GM19455 (cell line): Measurements from ENCODE around the gene MYB.

Source experiments
- ATAC-seq: cut with Tn5 transposase; IDR thresholded peaks from one replicate; pipeline ENCODE4 v1.9.1; 2021; ENCODE audit not compliant: unreplicated experiment

The MYB gene

GRCh38 chr6:135215563-135215962 lies 34.5 kb downstream of the MYB start:
- no peak for ATAC-seq

GRCh38 chr6:135217663-135218062 lies 36.6 kb downstream of the MYB start:
- no peak for ATAC-seq

DNA sequence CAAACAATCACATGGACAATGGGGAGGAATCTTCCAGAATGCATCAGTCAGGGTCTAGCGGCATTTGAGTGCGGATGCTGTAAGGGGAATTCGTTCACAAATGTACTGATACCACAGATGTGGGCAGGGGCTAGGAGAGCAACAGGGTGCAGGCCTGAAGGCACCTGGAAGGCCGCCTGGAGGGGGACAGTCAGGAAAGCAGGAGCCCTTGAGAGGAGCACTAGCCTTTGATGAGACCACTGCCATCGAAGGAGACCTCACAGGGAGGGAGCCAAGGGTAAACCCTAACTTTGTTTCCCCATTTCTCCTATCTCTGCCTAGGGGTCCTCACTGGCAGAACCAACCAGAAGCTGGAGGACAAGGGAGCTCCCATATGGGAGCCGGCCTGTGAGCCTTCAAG lies 38.2 kb downstream of the MYB start:
- ATAC-seq = no peak

DNA sequence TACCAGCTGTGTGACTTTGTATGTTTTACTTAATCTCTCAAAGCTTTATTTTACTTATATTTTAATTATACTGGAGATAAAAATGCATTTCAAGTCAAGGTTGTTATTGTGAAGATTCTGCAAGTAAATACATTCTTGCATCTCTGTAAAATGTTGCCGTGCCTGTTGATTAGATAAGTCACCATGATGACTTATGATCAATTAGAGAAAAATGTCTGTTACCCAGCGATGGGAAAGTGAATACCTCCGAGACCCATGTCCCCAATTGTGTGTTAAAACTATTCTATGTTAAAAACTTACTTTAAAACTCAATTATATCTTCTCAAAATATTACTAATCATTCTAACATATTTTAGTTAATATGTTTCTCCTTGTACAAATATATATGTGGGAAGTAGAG lies 39.9 kb downstream of the MYB start:
- no peak for ATAC-seq

DNA sequence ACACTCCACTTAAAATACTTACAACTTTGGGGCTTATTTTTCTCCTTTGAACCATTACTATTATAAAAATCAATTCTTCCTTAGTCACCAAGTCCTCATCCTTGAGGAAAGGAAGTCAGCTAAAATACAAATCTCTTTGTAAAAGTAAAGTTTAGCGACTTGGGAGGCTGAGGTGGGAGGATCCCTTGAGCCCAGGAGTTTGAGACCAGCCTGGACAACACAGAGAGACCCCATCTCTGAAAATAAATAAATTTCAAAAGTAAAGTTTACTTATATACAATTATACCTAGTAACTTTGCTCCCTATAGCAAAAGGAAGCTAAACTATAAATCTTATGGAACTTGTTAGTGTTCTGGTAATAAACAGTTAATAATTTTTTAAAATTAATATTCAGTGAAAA lies 40.4 kb downstream of the MYB start:
- no peak for ATAC-seq

GRCh38 chr6:135222623-135223022 lies 41.5 kb downstream of the MYB start:
- ATAC-seq = no peak

DNA sequence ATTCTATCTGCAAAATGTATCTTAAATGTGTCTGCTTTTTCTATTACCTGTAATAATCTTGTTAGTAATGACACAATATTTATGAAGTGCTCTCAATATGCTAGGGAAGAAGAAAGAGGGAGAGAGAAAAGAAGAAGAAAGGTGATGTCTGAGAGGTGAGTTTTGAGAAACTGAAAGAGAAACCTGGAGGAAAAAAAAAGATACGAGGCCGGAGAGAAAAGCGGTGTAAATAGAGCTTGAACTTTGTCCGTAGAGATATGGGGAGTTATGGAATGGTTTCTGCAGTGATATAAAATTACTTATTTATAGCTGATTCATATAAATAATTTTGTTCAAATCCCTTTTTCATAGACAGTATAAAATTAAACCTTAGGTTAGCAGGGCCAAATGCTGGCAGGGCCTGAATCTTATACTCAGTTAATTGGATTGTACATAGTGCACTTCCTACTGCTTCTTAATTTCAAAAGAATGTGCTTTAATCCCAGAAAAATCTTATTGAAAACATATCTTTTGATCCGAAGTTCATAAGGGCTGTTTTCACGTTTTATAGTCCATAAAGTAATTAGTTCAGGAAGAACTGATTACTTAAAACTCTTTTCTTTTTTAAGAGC lies 43.0 kb downstream of the MYB start:
- ATAC-seq = no peak

- ATAC-seq = no peak
Measured at GRCh38 chr6:135225911-135226310, 44.8 kb downstream of the MYB start.

- ATAC-seq = peak; percentile 82
Measured at GRCh38 chr6:135226537-135226936, 45.4 kb downstream of the MYB start.

GRCh38 chr6:135227349-135227748 lies 46.2 kb downstream of the MYB start:
- no peak for ATAC-seq

DNA sequence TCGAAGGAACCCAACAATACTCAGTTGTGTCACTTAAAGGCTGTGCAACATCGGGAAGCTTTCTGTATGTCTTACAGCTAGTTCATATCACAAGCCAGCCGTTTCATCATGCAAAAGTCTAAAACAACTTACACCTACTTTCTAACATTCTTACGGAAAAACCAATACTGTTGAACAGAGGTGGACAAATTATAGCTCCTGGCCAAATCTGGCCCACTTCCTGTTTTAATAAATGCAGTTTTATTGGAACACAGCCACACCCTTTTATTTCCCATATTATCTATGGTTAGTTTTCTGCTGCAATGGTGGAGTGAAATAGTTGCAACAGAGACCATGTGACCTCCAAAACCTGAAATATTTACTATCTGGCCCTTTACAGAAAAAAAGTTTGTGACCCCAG lies 46.6 kb downstream of the MYB start:
- no peak for ATAC-seq

GRCh38 chr6:135228486-135228885 lies 47.4 kb downstream of the MYB start:
- ATAC-seq = peak; percentile 39

GRCh38 chr6:135229996-135230395 lies 48.9 kb downstream of the MYB start:
- no peak for ATAC-seq

- ATAC-seq = no peak
Measured at GRCh38 chr6:135230711-135231468, 49.8 kb downstream of the MYB start.

GRCh38 chr6:135231469-135231844 lies 50.3 kb downstream of the MYB start:
- no peak for ATAC-seq

GRCh38 chr6:135233686-135234491 lies 52.8 kb downstream of the MYB start:
- ATAC-seq = peak; percentile 71

GRCh38 chr6:135234492-135234780 lies 53.3 kb downstream of the MYB start:
- ATAC-seq = no peak

DNA sequence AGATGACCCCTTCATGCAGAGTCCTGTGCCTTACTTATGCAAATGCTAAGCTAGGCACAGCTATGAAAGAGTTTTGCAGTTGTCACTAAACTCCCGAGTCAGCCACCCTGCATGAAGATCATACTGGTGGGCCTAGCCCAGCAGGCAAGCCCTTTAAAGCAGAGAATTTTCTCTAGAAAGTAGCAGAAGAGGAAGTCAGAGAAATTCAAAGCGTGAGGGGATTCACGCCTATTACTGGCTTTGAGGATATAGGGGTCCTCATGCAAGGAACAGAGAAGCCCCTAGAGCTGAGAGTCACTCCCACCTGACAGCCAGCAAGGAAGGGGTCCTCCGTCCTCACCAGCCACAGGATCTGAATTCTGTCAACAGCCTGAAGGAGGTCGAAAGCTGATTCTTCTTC lies 54.6 kb downstream of the MYB start:
- ATAC-seq = no peak

- no peak for ATAC-seq
Measured at GRCh38 chr6:135236319-135236718, 55.2 kb downstream of the MYB start.

DNA sequence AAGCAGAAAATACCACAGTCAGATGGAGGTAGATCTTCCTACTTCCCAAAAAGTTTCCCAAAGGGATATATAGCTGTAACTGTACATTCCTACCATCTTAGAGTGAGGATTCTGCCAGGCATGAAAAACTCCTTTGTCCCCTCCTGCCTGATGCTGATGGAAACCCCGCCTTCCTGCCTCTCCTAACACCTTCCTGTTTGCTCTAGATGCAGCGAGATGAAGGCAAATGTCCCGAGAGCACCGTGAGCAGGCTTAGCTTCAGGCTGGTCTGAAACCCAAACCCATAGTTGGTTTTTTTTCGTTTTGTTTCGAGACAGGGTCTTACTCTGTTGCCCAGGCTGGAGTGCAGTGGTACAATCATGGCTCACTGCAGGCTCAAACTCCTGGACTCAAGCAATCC lies 55.6 kb downstream of the MYB start:
- ATAC-seq = no peak

DNA sequence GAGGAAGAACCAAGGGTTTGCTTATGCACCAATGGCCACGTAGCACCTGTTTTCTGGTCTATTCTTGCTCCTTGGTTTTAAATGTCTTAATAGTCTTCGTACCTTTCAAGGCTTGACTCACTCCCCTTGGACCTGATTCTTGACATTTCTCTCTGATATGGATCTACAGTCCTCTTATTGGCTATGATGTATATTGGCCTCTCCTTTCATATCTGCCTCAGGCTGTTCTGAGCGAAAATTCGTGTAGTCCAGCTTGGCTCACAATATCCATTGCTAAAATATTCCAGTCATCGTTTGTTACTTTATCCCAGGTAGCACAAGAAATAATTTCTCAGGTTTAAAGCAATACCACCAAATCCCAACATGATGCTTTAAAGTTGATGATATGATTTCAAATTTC lies 59.6 kb downstream of the MYB start:
- ATAC-seq = no peak
